Astrocyte of the hippocampus (primary cell): ENCODE data around the gene IL23A.
"Not testable (repeated sequence)": the region's sequence is repeated elsewhere in the genome, so short reads cannot be mapped to it uniquely, and the experiment has no call there.

Experiments
- DNase-seq: peaks from one replicate; pipeline ENCODE4 v3.0.0; 2011; ENCODE audit warnings: low read depth, low spot score

Gene IL23A

DNA sequence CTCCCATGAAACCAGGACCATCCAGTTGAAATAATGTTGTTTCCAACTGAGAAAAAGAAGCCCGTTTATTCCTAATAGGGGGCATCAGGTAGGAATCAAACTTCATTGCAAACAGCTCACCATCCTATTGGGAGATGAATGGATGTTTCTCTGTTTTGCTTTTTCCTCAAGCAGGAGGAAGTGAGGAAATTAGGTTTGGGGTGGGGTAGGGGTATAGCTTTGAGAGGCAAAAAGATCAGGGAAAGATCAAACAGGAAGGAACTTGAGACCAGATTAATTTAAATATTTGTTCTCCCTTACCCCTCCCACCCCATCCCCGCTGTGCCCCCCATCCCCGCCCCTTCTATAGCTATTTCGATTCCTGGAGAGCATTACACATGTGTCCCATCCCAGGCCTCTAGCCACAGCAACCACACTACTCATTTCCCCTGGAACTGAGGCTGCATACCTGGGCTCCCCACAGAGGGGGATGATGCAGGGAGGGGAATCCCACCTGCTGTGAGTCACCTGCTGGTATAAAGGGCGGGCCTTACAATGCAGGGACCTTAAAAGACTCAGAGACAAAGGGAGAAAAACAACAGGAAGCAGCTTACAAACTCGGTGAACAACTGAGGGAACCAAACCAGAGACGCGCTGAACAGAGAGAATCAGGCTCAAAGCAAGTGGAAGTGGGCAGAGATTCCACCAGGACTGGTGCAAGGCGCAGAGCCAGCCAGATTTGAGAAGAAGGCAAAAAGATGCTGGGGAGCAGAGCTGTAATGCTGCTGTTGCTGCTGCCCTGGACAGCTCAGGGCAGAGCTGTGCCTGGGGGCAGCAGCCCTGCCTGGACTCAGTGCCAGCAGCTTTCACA lies at the start of gene IL23A:
IL23A (plus strand) TSS at position 577 of the 850 bp plus-strand sequence; CDS start at position 738, 161 bp downstream.
- DNase-seq = peak; percentile 76

GRCh38 chr12:56293795-56294194 lies 44.9 kb upstream of the IL23A start:
- DNase-seq = no peak

DNA sequence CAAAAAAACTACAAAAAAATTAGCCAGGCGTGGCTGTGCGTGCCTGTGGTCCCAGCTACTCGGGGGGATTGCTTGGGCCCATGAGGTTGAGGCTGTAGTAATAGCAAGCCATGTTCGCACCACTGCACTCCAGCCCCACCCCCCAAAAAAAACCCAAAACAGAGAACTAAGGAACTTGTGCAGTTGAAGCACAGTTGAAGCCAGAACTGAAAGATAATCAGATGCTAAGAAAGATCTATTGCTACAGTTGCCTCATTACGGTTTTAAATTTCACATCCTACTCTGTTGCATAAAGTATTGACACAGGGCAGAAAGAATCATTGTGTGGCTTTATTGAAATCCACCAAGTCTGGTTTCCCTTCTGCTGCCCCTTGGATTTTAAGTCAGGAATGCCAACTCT lies 42.4 kb upstream of the IL23A start:
- no peak for DNase-seq

GRCh38 chr12:56297400-56297799 lies 41.3 kb upstream of the IL23A start:
- no peak for DNase-seq

DNA sequence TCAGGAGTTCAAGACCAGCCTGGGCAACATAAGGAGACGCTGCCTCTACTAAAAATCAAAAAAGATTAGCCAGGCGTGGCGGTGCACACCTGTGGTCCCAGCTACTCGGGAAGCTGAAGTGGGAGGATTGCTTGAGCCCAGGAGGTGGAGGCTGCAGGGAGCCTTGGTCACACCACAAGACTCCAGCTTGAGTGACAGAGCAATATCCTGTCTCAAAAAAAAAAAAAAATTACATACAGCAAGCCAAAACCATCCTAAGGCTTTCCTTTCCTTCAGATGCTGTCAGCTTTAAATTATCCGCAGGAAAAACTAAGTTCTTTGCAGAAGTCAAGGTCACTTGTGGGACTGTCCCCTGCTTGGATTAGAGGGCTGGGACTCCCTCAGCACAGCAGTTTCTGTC lies 39.9 kb upstream of the IL23A start:
- no peak for DNase-seq

GRCh38 chr12:56299308-56299852 lies 39.3 kb upstream of the IL23A start:
- peak; percentile 8 for DNase-seq

GRCh38 chr12:56299853-56300643 lies 38.6 kb upstream of the IL23A start, which contains the start of gene CS:
Gene CS (minus strand): TSS chr12:56300330. CDS start chr12:56300201, 129 bp downstream.
- peak; percentile 99 for DNase-seq

DNA sequence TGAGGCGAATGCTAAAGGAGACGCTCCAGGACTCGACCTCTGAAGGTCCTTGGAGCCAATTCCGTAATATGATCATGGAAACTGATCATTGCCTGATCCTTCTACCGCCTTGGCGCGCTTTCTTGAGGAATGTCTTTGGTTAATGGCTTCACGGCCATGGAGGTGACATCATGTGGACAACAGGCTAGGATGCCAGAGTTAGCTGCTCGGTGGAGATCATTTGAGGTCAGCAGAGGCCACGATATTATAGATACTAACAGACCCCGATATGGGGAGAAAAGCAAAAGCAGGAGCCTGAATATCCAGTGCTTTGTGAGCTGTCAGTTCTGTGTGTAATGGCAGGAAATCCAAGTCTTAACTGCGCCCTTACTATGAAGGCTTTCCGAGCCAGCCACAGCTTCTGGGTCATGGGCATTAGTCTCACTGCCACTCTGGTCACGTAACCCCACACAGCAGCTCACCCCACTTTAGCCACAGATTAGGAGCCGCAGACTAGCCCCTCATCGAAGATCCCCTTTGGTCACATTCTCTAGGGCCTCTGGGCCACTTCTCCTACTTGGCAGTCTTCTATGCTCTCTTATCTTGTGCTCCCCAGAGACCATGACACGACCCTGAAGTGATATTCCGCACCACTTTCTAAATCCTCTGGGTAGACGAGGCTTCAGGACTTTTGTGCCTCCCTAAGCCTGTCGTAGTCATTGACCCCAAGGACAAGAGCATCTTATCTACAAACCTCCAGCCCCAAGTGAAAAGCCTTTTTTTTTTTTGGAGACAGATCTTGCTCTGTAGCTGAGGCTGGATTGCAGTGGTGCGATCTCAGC lies 37.8 kb upstream of the IL23A start:
- DNase-seq = no peak

GRCh38 chr12:56304276-56304675 lies 34.4 kb upstream of the IL23A start:
- no peak for DNase-seq

DNA sequence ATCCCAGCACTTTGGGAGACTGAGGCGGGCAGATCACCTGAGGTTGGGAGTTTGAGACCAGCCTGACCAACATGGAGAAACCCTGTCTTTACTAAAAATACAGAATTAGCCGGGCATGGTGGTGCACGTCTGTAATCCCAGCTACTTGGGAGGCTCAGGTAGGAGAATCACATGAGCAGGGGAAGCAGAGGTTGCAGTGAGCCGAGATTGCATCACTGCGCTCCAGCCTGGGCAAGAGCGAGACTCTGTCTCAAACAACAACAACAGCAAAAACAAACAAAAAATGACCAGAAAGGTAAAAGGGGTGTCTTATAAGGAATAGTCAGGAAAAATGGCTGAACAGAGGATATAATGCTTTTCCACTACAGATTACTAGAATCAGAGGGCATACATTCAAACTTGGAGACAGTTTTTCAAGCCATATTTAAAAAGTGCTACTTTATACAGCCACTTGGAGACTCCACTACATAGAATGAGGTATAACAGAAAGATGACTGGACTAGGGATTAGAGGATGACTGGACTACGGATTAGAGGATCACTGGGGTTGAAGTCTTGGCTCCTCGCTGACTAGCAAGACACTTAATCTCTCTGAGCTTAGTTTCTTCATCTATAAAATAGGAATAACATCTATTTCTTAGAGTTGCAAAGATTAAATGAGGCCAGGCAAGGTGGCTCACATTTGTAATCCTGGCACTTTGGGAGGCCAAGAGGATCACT lies 33.7 kb upstream of the IL23A start:
- DNase-seq = no peak

DNA sequence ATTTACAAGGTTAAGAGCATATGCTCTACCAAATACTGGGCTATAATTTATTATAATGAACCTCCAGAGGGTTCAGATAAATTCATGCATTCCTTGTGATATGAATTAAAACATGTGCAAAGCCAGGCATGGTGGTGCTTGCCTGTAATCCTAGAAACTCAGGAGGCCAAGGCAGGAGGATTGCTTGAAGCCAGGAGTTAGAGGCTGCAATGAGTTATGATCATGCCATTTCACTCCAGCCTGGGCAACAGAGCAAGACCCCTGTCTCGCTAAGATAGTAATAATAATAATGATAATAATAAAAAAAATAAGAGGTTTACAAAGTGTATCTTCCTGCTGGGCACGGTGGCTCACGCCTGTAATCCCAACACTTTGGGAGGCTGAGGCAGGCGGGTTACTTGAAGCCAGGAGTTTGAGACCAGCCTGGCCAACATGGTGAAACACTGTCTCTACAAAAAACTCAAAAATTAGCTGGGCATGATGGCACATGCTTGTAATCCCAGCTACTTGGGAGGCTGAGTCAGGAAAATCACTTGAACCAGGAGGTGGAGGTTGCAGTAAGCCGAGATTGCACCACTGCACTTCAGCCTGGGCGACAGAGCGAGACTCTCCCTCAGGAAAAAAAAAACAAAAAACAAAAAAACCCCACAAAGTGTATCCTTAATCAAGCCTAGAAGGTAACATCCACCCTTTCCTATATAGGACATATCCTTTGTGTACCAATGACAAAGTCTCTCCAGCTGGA lies 31.3 kb upstream of the IL23A start:
- DNase-seq = no peak

DNA sequence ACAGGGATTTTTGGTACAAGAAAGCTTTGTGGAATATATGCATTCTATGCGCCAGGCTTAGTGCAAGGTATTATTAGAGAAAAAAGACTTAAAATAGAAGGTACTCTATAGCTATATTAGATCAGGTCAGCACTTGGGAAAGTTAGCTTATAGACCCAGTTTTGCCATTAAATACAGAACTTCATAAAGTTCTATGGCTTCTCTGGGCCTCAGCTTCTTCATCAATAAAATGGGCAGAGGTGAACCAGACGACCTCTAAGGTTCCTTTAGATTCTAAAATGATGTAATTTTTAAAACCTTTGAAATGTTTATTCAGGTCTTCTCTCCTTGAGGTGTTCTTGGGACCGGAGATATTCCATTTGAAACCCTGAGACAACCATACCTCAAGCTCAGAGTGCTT lies 30.0 kb upstream of the IL23A start:
- DNase-seq = no peak

GRCh38 chr12:56311003-56311402 lies 27.7 kb upstream of the IL23A start:
- DNase-seq = no peak

- DNase-seq = peak; percentile 47
Measured at GRCh38 chr12:56315249-56315621, 23.4 kb upstream of the IL23A start.

- peak; percentile 98 for DNase-seq
Measured at GRCh38 chr12:56315622-56316473, 22.8 kb upstream of the IL23A start, which contains the start of gene CNPY2. Gene CNPY2 (minus strand): TSS chr12:56315988. CDS start chr12:56315217, 771 bp downstream.

GRCh38 chr12:56317675-56318074 lies 21.0 kb upstream of the IL23A start:
- DNase-seq = no peak

DNA sequence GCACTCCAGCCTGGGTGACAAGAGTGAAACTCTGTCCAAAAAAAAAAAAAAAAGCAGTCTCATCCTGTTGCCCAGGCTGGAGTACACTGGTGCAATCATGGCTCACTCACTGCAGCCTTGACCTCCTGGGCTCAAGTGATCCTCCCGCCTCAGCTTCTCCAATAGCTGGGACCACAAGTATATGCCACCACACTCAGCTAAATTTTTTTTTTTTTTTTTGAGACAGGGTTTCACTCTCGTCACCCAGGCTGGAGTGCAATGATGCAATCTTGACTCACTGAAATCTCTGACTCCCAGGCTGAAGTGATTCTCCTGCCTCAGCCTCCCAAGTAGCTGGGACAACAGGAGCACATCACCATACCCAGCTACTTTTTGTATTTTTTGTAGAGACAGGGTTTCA lies 17.7 kb upstream of the IL23A start:
- no peak for DNase-seq

- not testable (repeated sequence) for DNase-seq
Measured at GRCh38 chr12:56321610-56322009, 17.1 kb upstream of the IL23A start.

GRCh38 chr12:56324206-56324605 lies 14.5 kb upstream of the IL23A start:
- no peak for DNase-seq
